HepG2 (cell line): ENCODE data around the gene ADCY6. TPM values are rescaled to one million over a fixed set of nuclear protein-coding genes. Genes with fewer than 3 reads are reported as not detected.
A peak's percentile ranks its signal among the peaks of the same experiment; 100 is the strongest.

Experiments
- ATAC-seq: fragments of 200-7000 bp; cut with Tn5 transposase; 3 replicates; pipeline ENCODE4 v1.9.1; 2020; ENCODE audit warnings: mild to moderate bottlenecking, moderate library complexity
- BruUV-seq: library from RNA; stranded (reverse); fragments of 400-500 nt; replicated peaks from 2 replicates; lab custom pipeline; 2021; lab: Mats Ljungman, UMichigan
- CTCF ChIA-PET: fragments of 300-600 bp; formaldehyde crosslinking; extraction: SDS; loops from one replicate; lab custom pipeline; 2021; ENCODE audit warnings: low total read pairs, inconsistent platforms, low intra/inter-chr PET ratio; lab: Yijun Ruan, JAX
- POLR2A ChIA-PET: fragments of 350-600 bp; sonication (Branson Sonifier 250); formaldehyde crosslinking; loops from one replicate; lab custom pipeline; 2020; ENCODE audit warnings: antibody characterized with exemption, inconsistent platforms; lab: Yijun Ruan, JAX
- DNase-seq: peaks from one replicate; pipeline ENCODE4 v3.0.0-alpha.2; 2015; ENCODE audit warnings: low spot score
- FAIRE-seq: peaks from 3 replicates; lab custom pipeline; 2011; peaks lifted over from hg19 to GRCh38; lab: Jason Lieb, UNC
- H2AFZ ChIP-seq: one replicate; pipeline ENCODE4 v1.6.1; 2011; ENCODE audit warnings: low read length, inconsistent platforms
- H3K27ac ChIP-seq: fragments of 300-600 bp; 3 replicates; pipeline ENCODE4 v1.8.0; 2011; ENCODE audit warnings: mixed run types, mild to moderate bottlenecking, mixed read lengths, low read length, inconsistent platforms; ENCODE audit not compliant: insufficient read depth; ENCODE audit errors: extremely low read length
- H3K27me3 ChIP-seq, 2 experiments: fragments of 200-600 bp in 1 of 2; 2 replicates in 1 of 2; 3 replicates in 1 of 2; pipeline versions ENCODE4 v1.6.0 to v1.8.0; 2011; ENCODE audit warnings: low read length in 2 of 2, mild to moderate bottlenecking in 2 of 2, moderate library complexity in 2 of 2, inconsistent platforms in 1 of 2; ENCODE audit not compliant: insufficient read depth in 2 of 2, control insufficient read depth in 1 of 2
- H3K36me3 ChIP-seq, 2 experiments: fragments of 200-600 bp in 1 of 2; replicated peaks in 1 of 2; 2 replicates in 1 of 2; 3 replicates in 1 of 2; pipeline versions ENCODE4 v1.5.1 to v1.8.0; 2011; ENCODE audit warnings: low read length in 2 of 2, inconsistent platforms in 1 of 2; ENCODE audit not compliant: insufficient read depth in 2 of 2, control insufficient read depth in 1 of 2
- H3K4me1 ChIP-seq: 2 replicates; pipeline ENCODE4 v1.5.1; 2012; ENCODE audit warnings: low read length, inconsistent platforms; ENCODE audit not compliant: insufficient read depth
- H3K4me2 ChIP-seq: 2 replicates; pipeline ENCODE4 v1.6.0; 2011; ENCODE audit warnings: low read depth, low read length, inconsistent platforms
- H3K4me3 ChIP-seq, 3 experiments: fragments of 200-600 bp in 1 of 3; sonication (generic), shearing (Covaris generic) in 1 of 3; replicated peaks in 1 of 3; 2 replicates each; pipeline ENCODE4 v1.5.1; 2011 to 2016; ENCODE audit warnings: low read length in 3 of 3, inconsistent platforms in 2 of 3, low read depth in 2 of 3, mild to moderate bottlenecking in 2 of 3, control low read depth in 1 of 3, mixed read lengths in 1 of 3; ENCODE audit not compliant: insufficient read depth in 1 of 3
- H3K79me2 ChIP-seq: one replicate; pipeline ENCODE4 v1.6.1; 2011; ENCODE audit warnings: low read length, inconsistent platforms; ENCODE audit not compliant: insufficient read depth
- H3K9ac ChIP-seq: 2 replicates; pipeline ENCODE4 v1.6.0; 2011; ENCODE audit warnings: mild to moderate bottlenecking, low read depth, low read length, inconsistent platforms; ENCODE audit not compliant: insufficient read depth
- H3K9me3 ChIP-seq: 2 replicates; pipeline ENCODE4 v1.5.1; 2012; ENCODE audit warnings: mild to moderate bottlenecking, low read length
- H4K20me1 ChIP-seq: 2 replicates; pipeline ENCODE4 v1.6.0; 2011; ENCODE audit warnings: inconsistent platforms, mild to moderate bottlenecking, low read length, moderate library complexity; ENCODE audit not compliant: insufficient read depth
- CTCF ChIP-seq: sonication (generic); formaldehyde crosslinking; IDR thresholded peaks from 2 replicates; pipeline ENCODE4 v1.5.0; 2020; ENCODE audit warnings: mild to moderate bottlenecking, missing genetic modification reagents, moderate library complexity
- ZNF768 ChIP-seq: sonication (generic); formaldehyde crosslinking; IDR thresholded peaks from 2 replicates; pipeline ENCODE4 v1.4.0; 2020; ENCODE audit warnings: missing genetic modification reagents
- WGBS: methylation state at CpG from one replicate; pipeline ENCODE4 v1.1.6; 2017; ENCODE audit warnings: low lambda C conversion rate; 5-methylcytosine and 5-hydroxymethylcytosine counted together
- in situ Hi-C: cut with HindIII; loops from 2 replicates; pipeline ENCODE4 v1.10.0; 2017; ENCODE audit warnings: low pct_unique_long_range_greater_than_20kb; ENCODE audit not compliant: extremely low pct_ligation_motif_present
- intact Hi-C: fragments of 100-400 bp; cut with micrococcal nuclease; formaldehyde crosslinking; loops from one replicate; pipeline ENCODE4 v1.10.0; 2022; ENCODE audit not compliant: unreplicated experiment
- polyA plus RNA-seq, 8 experiments: library from polyadenylated mRNA; depleted of rRNA in 3 of 8; stranded (reverse) in 7 of 8; unstranded in 1 of 8; fragments of >200 nt; fragmentation: Illumina TruSeq in 4 of 8; extraction: Trizol in 4 of 8; gene quantifications; 2 replicates each; pipeline versions ENCODE4 v1.2.1 to v1.2.3, GENCODE V29; 2011 to 2016; ENCODE audit warnings: low read depth in 4 of 8, missing spikeins in 1 of 8, mixed read lengths in 1 of 8; ENCODE audit not compliant: insufficient read depth in 1 of 8
- total RNA-seq, 5 experiments: library from RNA; depleted of rRNA; stranded (reverse); fragments of >200 nt; fragmentation: Illumina TruSeq; extraction: Trizol; gene quantifications; 2 replicates each; pipeline ENCODE4 v1.2.3, GENCODE V29; 2016; ENCODE audit warnings: low read depth in 1 of 5

The ADCY6 gene
- total and polyA plus RNA-seq, 2 of the 13 experiments (the other 11 are each of a cell fraction or from before 2014, with no cell fraction given), result 10.6 to 11.8 TPM

GRCh38 chr12:48818831-48819590 lies 30.1 kb upstream of the ADCY6 start:
- in situ Hi-C loops, result no loop called here
- Histone ChIP-seq H3K4me1 (peaks cover 24% of the 10 kb centered on the region), H3K27me3 (peaks cover 12 to 78% of the 10 kb centered on the region in 2 experiments; a peak in 4 of 5 replicates), H3K9me3 (no peaks in the 10 kb centered on the region), H3K4me3 (peak overlapping the region; percentile 33 to 73 (median 59); a peak in 3 of 6 replicates), H3K36me3 (no peaks in the 10 kb centered on the region), H3K4me2 (peak overlapping the region; percentile 71), H2AFZ (no peak overlapping the region), H3K27ac (no peak overlapping the region), H3K9ac (no peak overlapping the region), H4K20me1 (peaks cover 3% of the 10 kb centered on the region; the same call in 1 of the 2 replicates), H3K79me2 (no peaks in the 10 kb centered on the region)
- FAIRE-seq (no peak), DNase-seq (no peak), ATAC-seq (no peak)
- WGBS, result 18% methylated on average over 14 of the region's 37 CpGs
- CTCF ChIA-PET, result no interaction called here
- no TSS peak for BruUV-seq
- POLR2A ChIA-PET, result no interaction called here
- intact Hi-C loops, result no loop called here
- TF ChIP-seq CTCF (peak; percentile 41; the same call in 1 of the 2 replicates), ZNF768 (CRISPR knock-in tag) (no peak)
